GM15510 (cell line): ENCODE results near the gene UNC119B.

ENCODE experiments used
- POLR2A ChIP-seq: IDR thresholded peaks from 3 replicates; pipeline ENCODE4 v1.6.1; 2011; ENCODE audit warnings: borderline replicate concordance; ENCODE audit not compliant: insufficient read length; ENCODE audit errors: extremely low read depth

The UNC119B gene

GRCh38 chr12:120760349-120761254 is 50.3 kb downstream of the UNC119B start:
- TF ChIP-seq POLR2A: no peak

GRCh38 chr12:120761519-120761934 is 51.3 kb downstream of the UNC119B start:
- no peak for TF ChIP-seq POLR2A

GRCh38 chr12:120762086-120762485 is 51.8 kb downstream of the UNC119B start:
- no peak for TF ChIP-seq POLR2A

- TF ChIP-seq POLR2A: no peak
Observed at GRCh38 chr12:120763250-120763649, 53.0 kb downstream of the UNC119B start.

- TF ChIP-seq POLR2A: no peak
Observed at GRCh38 chr12:120764816-120765215, 54.6 kb downstream of the UNC119B start.

DNA sequence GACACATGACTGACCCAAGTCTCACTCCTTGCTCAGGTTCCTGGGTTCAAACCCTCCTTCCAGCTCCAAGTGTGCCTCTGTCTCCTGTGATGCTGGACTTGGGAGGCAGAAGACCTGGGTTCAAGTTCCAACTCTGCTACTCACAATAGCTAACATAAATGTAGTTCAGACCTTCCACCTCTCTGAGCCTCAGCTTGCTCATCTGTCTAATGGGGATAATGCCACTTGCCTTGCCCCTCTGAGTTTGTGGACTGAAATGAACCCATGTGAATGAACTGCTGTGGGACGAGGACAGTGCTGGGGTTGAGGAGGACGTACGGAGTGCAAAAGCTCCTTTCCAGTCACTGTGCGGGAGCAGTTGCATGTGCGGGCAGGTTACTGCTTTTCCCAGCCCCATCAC is 56.3 kb downstream of the UNC119B start:
- no peak for TF ChIP-seq POLR2A

- TF ChIP-seq POLR2A: no peak
Observed at GRCh38 chr12:120767071-120768024, 57.1 kb downstream of the UNC119B start.

- TF ChIP-seq POLR2A: no peak
Observed at GRCh38 chr12:120771097-120771496, 60.8 kb downstream of the UNC119B start.
